ENCODE data around the gene RAB11FIP4. TPM values are rescaled to one million over a fixed set of nuclear protein-coding genes. Genes with fewer than 3 reads are reported as not detected.

Gene RAB11FIP4
- total RNA-seq, 1 experiment from 2014 or later: 15.1 TPM

GRCh38 chr17:31495022-31495885 is 103.8 kb downstream of the RAB11FIP4 start (continued):
- TF ChIP-seq, protein P1, sequence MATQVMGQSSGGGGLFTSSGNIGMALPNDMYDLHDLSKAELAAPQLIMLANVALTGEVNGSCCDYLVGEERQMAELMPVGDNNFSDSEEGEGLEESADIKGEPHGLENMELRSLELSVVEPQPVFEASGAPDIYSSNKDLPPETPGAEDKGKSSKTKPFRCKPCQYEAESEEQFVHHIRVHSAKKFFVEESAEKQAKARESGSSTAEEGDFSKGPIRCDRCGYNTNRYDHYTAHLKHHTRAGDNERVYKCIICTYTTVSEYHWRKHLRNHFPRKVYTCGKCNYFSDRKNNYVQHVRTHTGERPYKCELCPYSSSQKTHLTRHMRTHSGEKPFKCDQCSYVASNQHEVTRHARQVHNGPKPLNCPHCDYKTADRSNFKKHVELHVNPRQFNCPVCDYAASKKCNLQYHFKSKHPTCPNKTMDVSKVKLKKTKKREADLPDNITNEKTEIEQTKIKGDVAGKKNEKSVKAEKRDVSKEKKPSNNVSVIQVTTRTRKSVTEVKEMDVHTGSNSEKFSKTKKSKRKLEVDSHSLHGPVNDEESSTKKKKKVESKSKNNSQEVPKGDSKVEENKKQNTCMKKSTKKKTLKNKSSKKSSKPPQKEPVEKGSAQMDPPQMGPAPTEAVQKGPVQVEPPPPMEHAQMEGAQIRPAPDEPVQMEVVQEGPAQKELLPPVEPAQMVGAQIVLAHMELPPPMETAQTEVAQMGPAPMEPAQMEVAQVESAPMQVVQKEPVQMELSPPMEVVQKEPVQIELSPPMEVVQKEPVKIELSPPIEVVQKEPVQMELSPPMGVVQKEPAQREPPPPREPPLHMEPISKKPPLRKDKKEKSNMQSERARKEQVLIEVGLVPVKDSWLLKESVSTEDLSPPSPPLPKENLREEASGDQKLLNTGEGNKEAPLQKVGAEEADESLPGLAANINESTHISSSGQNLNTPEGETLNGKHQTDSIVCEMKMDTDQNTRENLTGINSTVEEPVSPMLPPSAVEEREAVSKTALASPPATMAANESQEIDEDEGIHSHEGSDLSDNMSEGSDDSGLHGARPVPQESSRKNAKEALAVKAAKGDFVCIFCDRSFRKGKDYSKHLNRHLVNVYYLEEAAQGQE (IDR thresholded peaks at IDR 0.05; ENCODE audit: low read depth): no peak
- TF ChIP-seq CBX3 (IDR thresholded peaks at IDR 0.05; ENCODE audit: low read depth) (no peak), TCF7L2 (IDR thresholded peaks at IDR 0.05; ENCODE audit: borderline replicate concordance, extremely low read depth, insufficient read depth, insufficient read length) (no peak), JUND (IDR thresholded peaks at IDR 0.05) (no peak), SIN3A (IDR thresholded peaks at IDR 0.05; ENCODE audit: low read depth) (no peak)

GRCh38 chr17:31496097-31496496 is 104.6 kb downstream of the RAB11FIP4 start:
- BruUV-seq (replicated peaks): no TSS peak
- Histone ChIP-seq H2AFZ (ENCODE audit: low read depth, low read length, poor library complexity, severe bottlenecking) (no peak overlapping the region), H3K9me2 (ENCODE audit: insufficient read depth) (no peaks in the 10 kb centered on the region), H3K27ac (ENCODE audit: low read depth, low read length) (no peak overlapping the region), H3K36me3 (ENCODE audit: control insufficient read depth in 1 of 2, insufficient read depth in 2 of 2, low read length in 2 of 2) (no peaks in the 10 kb centered on the region), H4K20me1 (ENCODE audit: insufficient read depth) (no peaks in the 10 kb centered on the region), H3K4me3 (replicated peaks in 1 of 2; ENCODE audit: low read depth in 1 of 2, low read length in 2 of 2) (no peak overlapping the region), H3K9ac (ENCODE audit: low read length) (no peak overlapping the region), H3K9me3 (ENCODE audit: control insufficient read depth in 1 of 2, insufficient read depth in 1 of 2, low read depth in 1 of 2, low read length in 2 of 2) (no peaks in the 10 kb centered on the region), H3K27me3 (ENCODE audit: insufficient read depth, low read length) (no peaks in the 10 kb centered on the region), H3K4me1 (ENCODE audit: control insufficient read depth in 1 of 2, insufficient read depth in 2 of 2, low read length in 2 of 2) (peaks cover 30 to 62% of the 10 kb centered on the region in 2 experiments), H3K4me2 (ENCODE audit: low read length) (no peak overlapping the region), H3K79me2 (ENCODE audit: insufficient read depth, low read length) (no peaks in the 10 kb centered on the region; the same call in 1 of the 2 replicates)
- ChIA-PET POLR2A (no interaction called here), CTCF (no interaction called here), RAD21 (ENCODE audit: low non-redundant PET in 1 of 2, low total read pairs in 2 of 2, uncharacterized antibody in 2 of 2, unreplicated experiment in 2 of 2) (no interaction called here)
- TF ChIP-seq YY1 (IDR thresholded peaks at IDR 0.05; ENCODE audit: extremely low read depth, insufficient replicate concordance, low read depth, low read length) (no peak), ZFX (IDR thresholded peaks at IDR 0.05) (no peak), EGR1 (IDR thresholded peaks at IDR 0.05; ENCODE audit: low read depth) (no peak), ELF1 (IDR thresholded peaks at IDR 0.05; ENCODE audit: borderline replicate concordance, low read depth) (no peak), POLR2A (IDR thresholded peaks at IDR 0.05; ENCODE audit: borderline replicate concordance, extremely low read depth, insufficient read depth, insufficient read length) (no peak), CBX3 (IDR thresholded peaks at IDR 0.05; ENCODE audit: low read depth) (no peak), TCF7L2 (IDR thresholded peaks at IDR 0.05; ENCODE audit: borderline replicate concordance, extremely low read depth, insufficient read depth, insufficient read length) (no peak)
- TF ChIP-seq, protein P2, sequence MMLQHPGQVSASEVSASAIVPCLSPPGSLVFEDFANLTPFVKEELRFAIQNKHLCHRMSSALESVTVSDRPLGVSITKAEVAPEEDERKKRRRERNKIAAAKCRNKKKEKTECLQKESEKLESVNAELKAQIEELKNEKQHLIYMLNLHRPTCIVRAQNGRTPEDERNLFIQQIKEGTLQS (IDR thresholded peaks at IDR 0.05): no peak
- intact Hi-C loops (cut with micrococcal nuclease): no loop called here
- ATAC-seq (no peak), DNase-seq (ENCODE audit: low read depth, low spot score) (no peak)

Data from HCT116 (cell line).